Suppressor macrophage treated with lipopolysaccharide for 1 hour (primary cell): ENCODE measurements around the gene DNHD1.

ENCODE experiments used
- DNase-seq, 3 donors: peaks; one replicate each; pipeline ENCODE4 v3.0.0-alpha.2; 2020 to 2022

Gene DNHD1, protein sequence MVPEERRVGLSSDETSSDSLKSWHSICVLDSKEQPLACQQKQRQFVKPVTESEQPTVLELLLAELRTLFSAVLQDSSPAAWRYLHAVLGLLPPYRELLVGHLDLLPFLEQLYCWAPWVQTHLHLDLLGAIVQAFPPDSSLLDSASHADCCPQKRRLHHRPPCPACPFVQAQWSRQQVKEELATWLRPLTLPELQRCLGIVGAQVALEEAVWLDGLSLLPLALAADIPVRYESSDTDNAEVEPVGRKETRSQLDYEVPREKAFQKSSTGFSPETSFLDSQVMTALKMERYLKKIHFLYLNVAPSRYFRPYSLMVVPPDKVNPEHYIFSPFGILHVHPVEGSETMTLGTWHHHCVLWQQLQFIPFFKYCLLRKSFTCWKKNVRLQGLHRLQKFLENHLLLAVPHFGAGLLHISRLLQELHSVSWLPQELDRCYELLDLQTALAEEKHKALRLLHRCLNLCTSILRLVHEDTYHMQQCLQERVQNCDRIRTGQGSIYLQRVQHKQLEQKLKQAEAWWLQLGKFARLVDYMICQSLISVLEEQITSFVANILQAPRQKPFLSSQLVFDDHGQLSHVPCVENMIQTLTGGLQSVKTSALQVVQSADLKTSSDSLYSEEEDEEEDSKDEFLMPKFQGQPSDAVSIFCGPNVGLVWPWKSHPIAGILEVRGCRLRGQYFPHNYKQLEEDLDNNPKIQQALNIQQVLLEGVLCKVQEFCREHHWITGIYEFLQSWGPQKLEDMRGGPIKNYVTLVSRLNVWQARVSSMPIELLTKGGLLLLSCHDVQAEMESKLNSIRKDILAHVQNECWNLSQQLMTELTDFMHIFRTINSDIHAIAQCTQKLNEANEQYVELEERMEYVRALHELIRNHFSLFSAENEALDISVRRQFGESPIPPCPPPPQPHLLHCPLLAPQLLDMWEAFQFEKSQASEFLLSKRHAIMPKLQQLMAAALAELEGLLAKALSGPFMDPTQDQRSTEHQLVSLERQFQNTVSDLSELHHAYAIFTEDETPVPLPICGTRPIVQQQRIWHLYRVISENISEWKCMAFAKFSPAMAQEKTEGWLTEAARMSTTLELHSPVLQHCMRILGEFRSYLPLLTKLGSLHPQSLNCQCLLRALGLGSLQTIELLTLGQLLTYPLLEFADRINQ (N-terminal part only)

DNA sequence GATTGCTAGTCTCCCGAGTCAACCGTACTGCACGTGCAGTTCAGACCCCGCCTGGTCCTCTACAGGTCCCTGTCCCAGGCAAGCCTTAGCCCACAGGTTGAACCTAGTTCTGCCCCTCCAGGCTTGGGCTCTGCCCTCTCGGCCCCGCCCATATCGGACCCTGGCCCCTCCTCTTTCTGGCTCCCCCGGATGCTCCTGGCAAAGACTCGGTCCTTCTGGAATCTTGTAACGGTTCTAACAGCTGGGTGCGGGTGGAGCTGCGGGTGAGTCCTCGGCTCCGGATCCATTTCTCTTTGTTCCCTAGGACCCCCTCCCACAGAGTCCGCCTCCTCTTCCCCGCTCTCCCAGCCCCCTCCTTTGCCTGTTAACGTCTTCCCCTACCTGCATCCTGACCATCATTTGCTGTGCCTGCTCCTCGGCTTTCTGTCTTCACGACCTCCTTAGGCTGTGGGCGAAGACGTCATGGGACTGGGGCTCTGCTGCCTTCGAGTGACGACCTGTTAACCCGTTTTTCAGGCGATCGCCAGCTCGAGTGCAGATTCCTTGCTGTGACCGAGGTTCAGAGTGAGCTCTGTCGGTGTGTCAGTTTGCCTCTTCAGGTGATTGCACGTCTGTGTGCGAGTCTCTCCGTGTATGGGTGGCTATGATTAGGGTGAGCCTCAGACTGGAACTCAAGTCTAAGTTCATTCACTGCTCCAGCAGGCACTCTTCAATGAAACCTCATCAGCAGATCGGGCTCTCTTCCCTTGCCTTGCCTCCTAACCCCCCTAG, at the start of gene DNHD1:
Gene DNHD1 (plus strand): TSS at position 212 of the 771 bp plus-strand sequence. CDS start 936 bp downstream, outside the sequence.
- DNase-seq, result no peak

DNA sequence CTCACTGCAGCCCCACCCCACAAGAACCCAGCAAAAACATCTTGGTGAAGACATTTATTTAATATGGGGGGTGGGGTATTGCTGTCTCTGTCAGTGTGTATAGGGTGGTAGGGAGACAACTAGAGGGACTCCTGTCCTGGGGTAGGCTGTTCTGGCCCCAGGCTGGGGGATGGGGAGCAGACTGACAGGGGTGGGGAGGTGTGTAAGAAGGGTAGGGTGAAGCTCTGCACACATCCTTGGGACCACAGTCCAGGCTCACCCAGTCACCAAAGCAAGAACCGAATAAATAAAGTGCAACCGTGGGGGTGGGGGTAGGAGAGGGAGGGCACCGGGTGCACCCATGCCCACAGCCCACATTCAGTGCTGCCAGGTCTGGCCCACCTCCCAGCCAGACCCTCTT, 48.5 kb upstream of the DNHD1 start:
- no peak for DNase-seq

DNA sequence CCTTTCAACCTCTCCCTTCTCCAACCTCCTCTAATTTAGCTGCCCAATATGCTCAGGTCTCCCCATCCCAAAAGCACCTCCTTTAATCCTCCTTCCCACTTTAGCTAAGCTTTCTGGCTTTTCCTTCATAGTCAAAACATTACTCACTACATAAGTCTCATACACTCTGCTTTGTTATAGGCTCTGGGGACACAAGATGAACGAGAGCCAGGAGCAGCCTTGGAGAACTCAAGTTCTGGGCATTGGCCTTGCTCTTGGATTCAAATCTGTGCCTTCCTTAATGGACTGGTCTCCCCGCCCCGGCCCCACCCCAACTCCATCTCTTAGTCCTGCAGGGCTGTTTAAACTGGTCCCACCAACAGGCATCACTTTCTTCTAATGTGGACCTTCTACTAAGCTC, 44.9 kb upstream of the DNHD1 start:
- no peak for DNase-seq

DNA sequence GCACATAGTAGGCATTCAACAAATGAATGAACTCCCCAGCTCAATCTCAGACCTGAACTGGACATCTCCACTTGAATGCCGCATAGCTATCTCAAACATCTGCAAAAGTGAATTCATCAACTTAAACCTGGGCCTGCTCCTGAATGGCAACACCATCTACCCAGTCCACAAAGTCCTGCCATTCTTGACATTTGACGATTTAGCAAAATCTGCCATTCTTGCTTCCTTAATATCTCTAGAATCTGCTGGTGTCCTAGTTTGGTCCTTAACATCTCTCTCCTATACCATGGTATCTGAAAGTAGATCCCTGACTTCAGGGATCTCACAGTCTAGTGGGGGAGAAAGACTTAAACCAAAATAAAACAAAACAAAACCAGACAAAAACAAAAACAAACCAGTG, 43.9 kb upstream of the DNHD1 start:
- no peak for DNase-seq

DNA sequence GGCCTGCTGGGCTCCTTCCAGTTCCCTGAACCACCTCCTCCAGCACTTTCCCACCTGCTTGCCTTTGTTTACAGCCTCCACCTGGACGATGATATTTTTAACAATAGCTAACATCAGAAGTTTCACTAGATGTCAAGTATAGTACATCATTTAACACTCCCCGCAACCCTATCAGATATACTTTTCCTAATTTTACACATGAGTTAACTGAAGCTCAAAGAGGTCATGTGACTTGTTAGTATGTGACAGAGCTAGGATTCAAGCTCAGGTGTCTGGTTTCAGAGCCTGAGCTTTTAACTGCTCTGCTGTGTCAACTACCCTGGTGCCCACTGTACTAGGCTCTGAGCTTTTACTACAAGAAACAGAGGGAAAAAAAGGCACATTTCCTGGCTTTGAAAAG, 42.0 kb upstream of the DNHD1 start:
- no peak for DNase-seq

DNA sequence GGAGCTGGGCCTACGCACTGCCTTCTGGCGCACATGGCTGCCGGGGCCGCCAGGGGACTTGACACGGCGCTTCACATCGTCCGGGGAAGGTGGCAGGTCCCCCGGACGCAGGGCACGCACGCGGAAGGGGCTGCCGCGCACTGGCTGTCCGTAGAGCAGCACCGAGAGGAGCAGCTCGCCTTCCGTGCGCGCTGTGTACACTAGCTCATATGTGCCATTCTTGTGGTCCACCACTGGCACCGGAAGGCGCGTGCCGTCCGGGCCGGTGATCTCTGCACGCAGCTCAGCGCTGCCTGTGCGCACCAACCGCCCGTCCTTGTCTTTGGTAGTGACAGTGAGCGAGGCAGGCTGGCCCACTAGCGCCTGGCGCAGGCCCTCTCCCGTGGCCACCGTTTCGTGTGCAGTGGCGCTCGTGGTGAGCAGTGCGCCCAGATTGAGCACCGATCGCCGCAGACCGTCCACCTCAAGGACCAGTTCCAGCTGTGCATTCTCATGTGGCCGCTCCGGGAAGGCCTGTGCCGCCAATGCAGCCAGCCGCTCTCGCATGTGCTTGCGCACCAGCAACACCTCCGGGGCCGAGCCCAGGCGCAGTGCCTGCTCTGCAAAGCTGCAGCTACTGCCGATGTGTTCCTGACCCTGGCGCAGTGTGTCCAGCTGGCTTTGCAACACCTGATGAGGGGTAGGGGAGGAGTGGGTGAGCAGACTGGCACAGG, 40.6 kb upstream of the DNHD1 start:
- no peak for DNase-seq

DNA sequence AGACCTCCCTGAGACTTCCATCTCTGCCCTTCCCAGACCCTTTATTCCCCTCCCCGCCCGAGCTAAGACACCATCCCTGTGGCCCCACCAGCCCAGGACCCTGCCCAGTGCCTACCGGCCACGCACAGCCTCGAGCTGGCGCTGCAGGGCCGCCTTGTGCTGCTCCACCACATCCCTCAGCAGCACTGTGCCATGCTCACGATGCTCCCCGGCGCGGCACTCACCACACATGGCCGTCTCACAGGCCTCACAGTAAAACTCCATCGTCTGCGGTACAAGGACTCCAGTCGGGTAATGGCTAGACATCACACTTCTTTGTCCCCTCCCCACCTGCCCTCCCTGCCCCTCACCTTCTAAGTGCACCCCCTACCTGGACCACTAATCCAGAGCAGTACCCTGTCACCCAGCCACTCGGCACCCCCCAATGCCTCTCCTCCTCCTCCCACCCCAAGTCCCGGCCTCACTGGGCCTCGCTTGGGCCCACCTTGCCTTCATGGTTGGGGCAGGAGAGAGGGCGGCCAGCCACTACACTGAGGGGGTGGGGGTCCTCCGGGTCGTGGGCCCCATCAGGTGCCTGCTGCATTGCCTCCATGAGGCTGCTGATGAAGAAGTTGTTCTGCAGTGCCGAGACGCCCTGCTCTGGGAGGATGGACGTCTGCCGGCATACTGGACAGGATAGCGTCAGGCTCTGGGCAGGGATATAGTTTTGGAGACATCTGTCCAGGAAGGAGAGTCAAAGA, 39.3 kb upstream of the DNHD1 start:
- DNase-seq, result no peak

DNA sequence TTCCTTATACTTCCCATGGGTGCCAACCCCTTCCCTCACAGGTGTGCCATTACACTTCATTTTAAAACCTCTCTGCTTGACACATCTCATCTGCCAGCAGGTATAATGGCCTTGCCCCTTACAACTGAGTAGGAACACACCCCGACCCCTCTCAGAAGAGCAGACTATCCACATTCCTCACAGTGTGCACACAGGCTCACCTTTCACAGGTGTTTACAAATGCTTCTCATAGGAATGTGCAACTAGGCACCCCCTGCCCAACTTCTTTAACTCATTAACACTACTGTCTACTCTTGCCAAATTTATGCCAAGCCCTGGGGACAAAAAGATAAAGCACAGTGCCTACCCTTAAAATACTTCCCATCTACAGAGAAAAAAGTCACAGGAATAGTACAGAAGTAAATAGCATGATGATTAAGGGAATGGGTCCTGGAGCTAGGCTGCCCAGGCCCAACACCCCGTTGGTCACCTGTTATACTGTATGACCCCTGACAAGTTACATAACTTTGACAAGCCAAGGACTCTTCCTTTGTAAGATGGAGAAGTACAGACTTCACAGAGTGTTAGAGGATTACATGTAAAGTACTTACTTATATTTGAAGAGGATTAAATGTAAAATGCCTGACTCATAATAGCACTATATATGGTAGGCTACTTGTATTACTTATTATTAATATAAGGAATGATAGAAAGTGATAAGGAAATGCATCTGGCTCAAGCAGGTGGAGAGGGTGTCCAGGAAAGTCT, 38.6 kb upstream of the DNHD1 start:
- no peak for DNase-seq

DNA sequence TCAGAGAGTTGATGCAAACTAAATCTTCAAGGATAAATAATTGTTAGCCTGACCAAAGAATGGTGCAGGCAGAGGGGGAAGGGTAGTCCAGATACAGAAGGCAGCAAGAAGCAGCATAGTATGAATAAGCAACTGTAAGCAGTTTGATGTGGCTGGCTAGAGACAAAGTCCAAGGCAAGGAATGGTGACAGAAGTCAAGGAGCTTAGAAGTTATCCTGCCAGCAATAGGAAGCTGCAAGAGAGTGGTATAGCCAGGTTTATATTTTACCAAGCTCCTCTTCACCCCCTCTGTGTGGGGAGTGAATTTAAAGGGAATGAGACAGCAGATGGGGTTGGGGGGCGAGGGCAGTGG, 38.0 kb upstream of the DNHD1 start:
- DNase-seq, result no peak

DNA sequence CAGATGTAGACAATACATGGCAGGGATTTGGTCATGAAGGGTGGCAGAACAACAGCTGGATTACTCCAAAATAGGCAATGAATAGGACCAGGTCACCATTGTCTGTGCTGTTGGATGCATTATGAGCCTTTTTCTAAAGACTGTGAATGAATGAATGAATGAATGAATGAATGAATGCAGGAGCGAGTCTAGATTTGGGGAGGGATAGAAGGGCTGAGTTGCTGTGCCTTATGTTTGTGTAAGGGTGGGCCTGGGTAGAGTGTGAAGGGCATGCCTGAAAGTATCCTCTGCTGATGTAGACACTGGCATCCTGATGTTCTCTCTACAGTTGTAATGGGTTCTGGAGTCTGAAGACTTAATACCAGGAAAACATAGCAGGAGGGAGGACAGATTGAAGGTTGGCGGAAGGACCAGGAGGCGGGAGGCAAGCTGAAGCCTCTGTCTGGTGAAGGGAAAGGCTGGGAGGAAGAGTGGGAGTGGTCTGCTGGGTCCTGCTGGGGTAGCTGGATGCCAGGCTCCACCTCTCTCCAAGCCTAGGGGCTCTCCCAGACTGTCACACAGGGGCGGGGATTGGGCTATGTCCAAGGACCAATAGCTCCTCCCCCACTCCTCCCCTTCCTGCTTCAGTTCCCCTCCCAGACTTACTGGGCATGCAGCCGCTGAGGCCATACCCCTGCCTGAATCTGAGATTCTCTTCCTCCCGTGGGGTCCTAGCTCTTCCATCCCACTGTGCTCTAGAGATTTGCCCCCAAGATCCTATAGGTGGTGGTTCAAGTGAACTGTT, 28.2 kb upstream of the DNHD1 start:
- peak; percentile 89 to 94 (median 90) for DNase-seq

DNA sequence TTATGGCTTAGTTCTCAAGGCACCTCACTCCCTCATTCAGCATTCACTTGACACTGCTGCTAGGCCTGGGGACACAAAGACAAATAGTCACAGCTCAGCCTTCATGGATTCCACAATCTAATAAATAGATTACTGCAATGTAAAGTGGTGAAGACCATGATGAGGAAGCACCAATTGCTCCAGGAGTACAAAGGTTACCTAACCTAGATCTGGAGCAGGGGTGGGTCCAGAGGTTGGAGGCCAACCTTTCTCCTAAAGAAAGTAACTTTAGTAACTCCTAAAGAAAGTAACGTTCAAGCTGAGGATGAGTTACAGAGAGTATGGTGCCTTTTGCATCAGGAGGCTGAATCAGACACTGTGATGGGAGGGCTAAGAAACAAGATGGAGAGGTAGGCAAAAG, 27.5 kb upstream of the DNHD1 start:
- DNase-seq, result no peak

DNA sequence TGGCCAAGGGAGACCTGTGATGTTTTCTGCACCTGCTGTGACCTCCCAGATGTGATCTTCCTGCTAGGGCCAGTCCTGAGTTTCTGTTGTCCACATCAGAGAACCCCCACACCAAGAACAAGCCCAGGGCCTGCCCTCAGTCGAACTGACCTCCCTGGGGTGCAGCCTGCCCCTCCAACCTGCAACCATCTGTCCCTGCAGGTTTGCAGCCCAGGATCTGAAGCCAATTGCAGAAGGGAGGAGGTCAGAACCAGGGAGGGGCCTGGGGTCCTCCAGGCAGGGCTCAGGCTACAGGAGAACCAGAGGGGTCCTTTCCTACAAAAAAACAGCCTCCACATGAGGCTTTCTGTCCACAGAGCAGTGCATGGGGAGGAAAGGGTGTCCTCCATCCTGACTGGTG, 24.1 kb upstream of the DNHD1 start:
- DNase-seq, result no peak

DNA sequence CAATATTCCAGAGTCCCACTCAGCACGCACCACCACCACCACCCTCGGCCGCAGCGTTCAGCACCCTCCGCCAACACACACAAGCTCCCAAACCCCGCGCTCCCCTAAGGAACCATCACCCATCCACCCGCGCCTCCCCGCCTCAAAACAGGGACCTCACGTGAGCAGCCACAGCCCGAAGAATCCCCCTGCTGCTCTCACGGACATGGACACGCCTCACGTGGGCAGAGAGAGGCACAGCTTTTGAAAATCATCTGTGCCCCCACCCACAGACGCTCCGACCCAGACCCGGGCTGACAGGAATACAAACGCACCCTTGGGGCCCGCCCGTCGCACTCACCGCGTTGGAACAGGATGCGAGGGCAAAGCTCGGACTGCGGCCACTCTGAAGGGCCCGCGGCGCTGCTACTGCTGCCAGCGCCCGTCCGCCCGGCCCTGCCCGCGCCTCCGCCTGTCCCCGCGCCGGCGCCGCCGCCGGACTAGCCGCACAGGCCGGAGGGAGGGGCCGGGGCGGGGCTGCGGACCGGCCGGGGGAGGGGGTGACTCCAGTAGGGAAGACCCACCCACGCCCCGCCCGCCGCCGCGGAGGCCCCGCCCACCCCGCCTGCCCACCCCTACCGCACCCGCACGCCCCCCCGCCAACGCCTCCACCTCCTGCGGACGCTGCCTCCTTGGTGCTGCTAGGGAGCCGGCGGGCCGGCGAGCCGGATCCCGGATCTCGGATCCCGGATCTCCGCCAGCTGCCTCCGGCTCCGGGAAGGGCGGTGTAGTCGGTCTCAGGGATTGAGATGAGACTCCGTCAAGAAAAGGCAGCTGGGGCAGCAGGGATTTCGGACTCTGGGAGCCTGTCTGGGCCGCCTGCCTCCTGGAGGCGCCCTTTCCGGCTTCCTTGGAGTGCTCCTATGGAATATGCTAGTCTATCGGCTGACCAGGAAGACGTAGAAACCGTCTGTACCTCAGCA, 23.3 kb upstream of the DNHD1 start, which contains the start of gene TRIM3:
Gene TRIM3 (minus strand): TSS at position 491 of the 962 bp plus-strand sequence. CDS start 8,246 bp downstream, outside the sequence.
- peak; percentile 81 to 96 (median 89) for DNase-seq

DNA sequence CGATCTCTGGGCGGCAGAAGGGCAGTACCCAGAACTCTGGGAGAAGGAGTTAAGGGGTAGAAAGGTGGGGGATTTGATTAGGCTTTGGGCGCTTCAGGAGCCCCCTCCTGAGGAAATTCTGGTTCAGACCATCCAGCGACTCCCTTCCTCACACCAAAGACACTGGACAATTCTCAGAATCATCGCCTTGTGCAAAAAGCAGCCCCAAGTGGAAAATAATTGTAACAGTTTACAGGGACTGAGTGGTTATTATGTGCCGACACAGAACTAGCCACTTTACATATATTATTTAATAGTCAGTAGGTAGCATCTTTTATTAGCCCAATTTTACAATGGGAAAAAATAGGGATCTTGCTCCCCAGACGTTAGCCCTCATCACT, 22.7 kb upstream of the DNHD1 start:
- no peak for DNase-seq

DNA sequence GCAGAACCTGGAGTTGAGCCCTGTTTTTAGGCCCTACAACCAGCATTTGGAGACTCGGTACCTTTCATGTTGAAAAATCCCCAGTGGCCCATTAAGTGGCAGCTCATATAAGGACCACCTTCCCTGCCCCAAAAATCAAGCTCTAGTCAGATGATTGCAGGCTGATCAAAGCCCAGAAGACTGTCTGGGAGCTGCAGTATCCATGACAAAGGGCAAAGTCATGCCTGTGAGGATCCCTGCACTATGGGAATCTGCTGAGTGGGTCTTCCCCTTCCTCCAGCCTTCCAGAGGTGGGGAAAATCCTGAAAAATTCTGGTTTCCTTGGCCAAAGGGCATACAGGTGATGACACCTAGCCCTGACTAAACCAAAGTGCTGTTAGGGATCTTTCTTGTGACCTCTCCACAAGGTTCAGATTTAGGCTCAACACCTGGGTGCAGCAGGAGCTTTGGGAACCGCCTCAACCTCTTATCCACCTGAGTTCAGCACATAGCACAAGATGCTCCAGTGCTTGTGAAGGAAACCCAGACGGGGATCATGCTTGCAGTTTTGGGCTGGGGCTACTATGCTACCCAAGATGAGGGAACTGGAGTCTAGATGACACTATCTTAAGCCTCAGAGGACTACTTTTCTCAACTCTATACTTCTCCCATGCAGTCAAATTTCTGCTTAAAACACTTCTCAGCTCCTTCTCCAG, 22.1 kb upstream of the DNHD1 start:
- DNase-seq, result no peak

DNA sequence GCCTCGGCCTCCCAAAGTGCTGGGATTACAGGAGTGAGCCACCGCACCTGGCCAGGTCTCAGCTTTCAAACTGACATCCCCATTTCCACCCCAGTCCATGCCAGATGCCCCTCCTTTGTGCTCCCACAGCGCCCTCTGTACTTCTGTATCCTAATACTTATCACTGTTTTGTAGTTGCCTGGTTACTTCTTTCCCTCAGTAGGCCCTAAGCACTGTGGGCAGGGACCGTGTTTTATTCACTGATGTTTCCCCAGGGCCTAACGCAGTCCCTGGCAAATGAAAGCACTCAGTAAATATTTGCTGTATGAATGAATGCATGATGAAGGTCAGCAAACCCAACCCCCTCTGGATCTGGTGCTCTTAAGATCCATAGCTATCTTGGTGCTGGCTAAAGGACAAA, 21.1 kb upstream of the DNHD1 start:
- no peak for DNase-seq

DNA sequence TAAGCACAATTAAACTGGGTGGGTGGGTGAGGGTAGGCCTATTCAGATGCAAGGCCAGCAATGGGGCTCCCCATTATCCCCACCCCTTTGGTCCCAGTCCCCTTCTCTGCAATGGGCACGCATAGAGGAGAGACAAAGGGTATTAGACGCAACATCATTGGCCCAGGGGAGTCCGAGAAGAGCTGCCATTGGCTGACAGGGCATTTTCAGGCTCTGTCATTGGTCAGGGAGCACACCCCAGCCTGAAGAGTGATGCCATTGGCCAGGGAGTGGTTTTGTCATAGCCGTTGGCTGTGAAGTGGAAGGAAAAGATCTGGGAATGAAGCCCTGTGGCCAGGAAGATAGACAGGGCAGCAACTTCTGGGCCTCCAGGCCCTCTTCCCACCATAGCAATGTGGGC, 20.5 kb upstream of the DNHD1 start:
- no peak for DNase-seq
